Body of pancreas (tissue), 4 donors: Measurements from ENCODE around the gene PTOV1.

Experiments
- POLR2A ChIP-seq, 3 donors: fragments of 450-650 bp; IDR thresholded peaks; one replicate each; pipeline ENCODE4 v1.6.1; 2016; ENCODE audit warnings: antibody characterized with exemption in 3 of 3, mild to moderate bottlenecking in 2 of 3
- TF ChIP-seq, protein P1 (sequence below), 7 experiments: fragments of 450-650 bp in 4 of 7; fragments of 200-600 bp in 3 of 7; sonication (generic) in 3 of 7; IDR thresholded peaks; one replicate each; pipeline ENCODE4 v1.5.1; 2016 to 2019; ENCODE audit warnings: antibody characterized with exemption in 7 of 7

DNA sequence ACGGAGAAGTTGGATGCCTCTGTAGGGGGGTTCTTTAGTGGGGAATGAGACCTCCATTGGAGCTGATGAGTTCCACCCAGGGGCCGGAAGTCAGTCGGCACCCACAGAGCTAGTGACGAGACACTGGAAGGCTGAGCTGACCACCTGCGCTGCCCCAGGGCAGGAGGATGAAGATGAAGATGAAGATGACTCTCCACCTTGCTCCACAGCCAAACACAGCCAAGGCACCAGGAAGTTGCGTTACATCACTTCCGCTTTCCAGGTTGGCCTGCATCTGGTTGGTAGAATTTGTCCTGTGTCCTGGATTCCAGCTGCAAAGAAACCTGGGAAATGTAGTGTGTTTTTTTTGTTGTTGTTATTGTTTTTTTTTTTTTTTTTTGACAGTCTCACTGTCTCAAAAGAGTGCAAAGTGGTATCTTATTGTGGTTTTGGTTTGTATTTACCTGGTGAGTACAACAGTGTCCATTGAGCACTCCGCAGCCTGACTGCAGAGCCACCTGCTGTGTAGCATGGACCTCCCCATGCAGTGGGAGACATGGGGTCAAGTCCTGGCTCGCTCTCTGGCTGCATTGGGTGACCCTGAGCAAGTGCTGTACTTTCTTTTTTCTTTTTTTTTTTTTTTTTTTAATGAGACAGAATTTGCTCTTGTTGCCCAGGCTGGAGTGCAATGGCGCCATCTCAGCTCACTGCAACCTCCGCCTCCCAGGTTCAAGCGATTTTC lies 28.4 kb downstream of the PTOV1 start:
- TF ChIP-seq, protein P1, sequence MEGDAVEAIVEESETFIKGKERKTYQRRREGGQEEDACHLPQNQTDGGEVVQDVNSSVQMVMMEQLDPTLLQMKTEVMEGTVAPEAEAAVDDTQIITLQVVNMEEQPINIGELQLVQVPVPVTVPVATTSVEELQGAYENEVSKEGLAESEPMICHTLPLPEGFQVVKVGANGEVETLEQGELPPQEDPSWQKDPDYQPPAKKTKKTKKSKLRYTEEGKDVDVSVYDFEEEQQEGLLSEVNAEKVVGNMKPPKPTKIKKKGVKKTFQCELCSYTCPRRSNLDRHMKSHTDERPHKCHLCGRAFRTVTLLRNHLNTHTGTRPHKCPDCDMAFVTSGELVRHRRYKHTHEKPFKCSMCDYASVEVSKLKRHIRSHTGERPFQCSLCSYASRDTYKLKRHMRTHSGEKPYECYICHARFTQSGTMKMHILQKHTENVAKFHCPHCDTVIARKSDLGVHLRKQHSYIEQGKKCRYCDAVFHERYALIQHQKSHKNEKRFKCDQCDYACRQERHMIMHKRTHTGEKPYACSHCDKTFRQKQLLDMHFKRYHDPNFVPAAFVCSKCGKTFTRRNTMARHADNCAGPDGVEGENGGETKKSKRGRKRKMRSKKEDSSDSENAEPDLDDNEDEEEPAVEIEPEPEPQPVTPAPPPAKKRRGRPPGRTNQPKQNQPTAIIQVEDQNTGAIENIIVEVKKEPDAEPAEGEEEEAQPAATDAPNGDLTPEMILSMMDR (IDR thresholded peaks at IDR 0.05): no peak
- no peak for TF ChIP-seq POLR2A (IDR thresholded peaks at IDR 0.05)
